GM19239 (cell line): Measurements from ENCODE around the gene RPL6.
A peak's percentile ranks its signal among the peaks of the same experiment; 100 is the strongest.
"Not testable (repeated sequence)": the region's sequence is repeated elsewhere in the genome, so short reads cannot be mapped to it uniquely, and the experiment has no call there.

ENCODE experiments used
- DNase-seq: peaks from one replicate; pipeline ENCODE4 v3.0.0; 2011; ENCODE audit warnings: low spot score; ENCODE audit not compliant: insufficient read length
- FAIRE-seq: peaks from 2 replicates; lab custom pipeline; 2011; peaks lifted over from hg19 to GRCh38; lab: Jason Lieb, UNC

RPL6 gene

DNA sequence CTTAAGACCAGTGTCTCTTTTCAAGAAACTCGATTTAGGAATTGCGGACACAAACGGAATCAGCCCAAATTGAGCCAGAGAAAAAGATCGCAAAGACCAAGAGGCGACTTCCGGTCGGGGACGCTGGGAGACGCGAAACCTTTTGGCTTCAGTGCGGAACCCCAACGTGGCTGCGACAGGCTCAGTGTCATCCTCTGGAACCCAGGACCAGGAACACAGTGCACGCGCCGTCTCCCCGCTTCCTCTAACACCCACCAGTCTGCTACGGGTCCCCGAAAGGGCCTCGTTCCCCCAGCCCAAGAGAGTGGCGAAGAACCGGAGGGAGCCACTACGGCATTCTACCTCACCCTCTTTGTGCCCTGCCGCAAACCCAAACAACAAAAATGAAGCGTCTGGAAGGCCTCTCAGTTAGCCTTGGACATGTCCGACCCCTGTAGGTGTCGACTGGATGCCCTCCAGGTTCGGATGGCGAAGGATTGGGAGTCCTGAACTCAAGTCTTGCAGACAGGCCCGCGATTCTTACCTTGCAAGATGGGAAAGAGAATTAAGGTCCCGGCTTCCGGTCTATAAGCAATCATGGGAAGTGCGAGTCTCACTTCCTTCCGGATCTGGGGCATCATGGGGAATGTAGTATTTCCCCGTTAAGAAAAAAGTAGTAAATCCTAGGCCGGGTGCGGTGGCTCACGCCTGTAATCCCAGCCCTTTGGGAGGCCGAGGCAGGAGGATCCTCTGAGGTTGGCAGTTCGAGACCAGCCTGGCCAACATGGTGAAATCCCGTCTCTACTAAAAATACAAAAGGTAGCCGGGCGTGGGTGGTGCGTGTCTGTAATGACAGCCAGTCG is at the start of gene RPL6:
Gene RPL6, minus strand, starts transcription at position 542 of the 842 bp plus-strand sequence. CDS start 949 bp downstream, outside the sequence.
- FAIRE-seq = peak; percentile 85
- peak; percentile 58 for DNase-seq

DNA sequence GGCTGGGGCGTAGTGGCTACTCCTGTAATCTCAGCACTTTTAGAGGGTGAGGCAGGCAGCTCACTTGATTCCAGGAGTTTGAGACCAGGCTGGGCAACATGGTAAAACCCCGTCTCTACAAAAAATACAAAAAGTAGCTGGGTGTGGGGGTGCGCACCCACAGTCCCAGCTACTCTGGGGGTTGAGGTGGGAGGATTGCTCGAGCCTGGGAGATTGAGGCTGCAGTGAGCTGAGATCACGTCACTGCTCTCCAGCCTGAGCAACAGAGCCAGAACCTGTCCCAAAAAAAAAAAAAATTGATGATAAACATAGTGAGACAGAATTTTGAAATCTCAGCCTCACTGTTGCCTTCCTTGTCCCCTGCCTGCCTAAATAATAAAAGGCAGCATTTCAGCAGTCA is 49.3 kb upstream of the RPL6 start:
- no peak for DNase-seq
- no peak for FAIRE-seq

DNA sequence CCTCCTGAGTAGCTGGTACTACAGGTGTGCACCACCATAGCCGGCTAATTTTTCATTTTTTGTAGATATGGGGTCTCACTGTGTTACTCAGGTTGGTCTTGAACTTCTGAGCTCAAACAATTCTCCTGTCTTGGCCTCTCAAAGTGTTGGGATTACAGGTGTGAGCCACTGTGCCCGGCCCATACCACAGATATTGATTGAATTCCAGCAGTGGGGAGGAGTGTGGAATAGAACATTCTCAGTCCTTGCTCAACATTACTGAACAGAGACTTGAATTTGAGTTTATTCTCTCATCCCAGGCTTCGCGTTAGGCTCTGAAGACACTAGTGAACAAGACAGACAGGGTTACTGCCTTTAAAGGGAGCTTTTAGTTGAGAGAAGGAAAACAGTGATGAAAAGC is 48.9 kb upstream of the RPL6 start:
- DNase-seq = no peak
- FAIRE-seq = no peak

DNA sequence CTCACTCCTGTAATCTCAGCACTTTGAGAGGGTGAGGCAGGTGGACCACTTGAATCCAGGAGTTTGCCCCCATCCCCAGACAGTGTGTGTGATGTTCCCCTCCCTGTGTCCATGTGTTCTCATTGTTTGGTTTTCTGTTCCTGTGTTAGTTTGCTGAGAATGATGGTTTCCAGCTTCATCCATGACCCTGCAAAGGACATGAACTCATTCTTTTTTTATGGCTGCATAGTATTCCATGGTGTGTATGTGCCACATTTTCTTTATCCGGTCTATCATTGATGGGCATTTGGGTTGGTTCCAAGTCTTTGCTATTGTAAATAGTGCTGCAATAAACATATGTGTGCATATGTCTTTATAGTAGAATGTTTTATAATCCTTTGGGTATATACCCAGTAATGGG is 47.7 kb upstream of the RPL6 start:
- FAIRE-seq, DNase-seq: not testable (repeated sequence)

DNA sequence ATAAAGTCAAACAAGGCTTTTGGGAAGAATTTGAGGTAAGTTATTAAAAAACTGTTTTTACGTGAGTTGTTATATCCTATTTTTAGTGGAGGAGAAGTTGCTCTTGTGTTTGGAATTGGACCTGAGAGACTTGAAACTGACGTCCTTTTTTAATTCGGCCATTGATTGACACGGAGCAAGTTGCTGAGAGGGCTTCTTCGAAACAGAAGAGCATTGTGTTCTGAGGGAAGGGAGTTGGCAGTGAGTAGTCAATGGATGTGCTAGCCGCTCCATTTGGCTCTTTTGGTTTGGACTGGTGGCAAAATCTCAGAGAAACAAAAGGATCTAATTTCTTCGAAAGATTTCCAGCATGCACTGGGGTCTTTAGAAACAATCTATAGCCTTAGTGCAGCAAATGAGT is 46.6 kb upstream of the RPL6 start:
- FAIRE-seq (no peak), DNase-seq (no peak)

DNA sequence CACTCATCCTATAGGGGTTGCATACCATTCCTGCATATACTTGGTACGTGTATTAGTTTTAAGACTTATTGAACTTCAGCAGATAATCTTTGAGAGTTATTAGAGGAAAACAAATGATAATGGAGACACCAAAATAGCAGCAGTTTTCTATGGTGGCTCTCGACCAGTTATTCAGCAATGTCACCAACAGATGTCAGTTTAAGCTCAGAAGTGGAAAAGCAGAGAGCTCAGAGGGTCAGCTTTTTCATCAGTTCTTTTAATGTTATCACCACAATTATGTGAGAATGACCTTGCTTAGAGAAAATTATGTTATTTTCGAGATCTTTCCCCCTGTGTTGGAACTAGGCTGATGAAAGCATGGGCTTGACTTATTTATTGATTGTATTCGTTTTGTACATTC is 41.3 kb upstream of the RPL6 start:
- no peak for FAIRE-seq
- no peak for DNase-seq

DNA sequence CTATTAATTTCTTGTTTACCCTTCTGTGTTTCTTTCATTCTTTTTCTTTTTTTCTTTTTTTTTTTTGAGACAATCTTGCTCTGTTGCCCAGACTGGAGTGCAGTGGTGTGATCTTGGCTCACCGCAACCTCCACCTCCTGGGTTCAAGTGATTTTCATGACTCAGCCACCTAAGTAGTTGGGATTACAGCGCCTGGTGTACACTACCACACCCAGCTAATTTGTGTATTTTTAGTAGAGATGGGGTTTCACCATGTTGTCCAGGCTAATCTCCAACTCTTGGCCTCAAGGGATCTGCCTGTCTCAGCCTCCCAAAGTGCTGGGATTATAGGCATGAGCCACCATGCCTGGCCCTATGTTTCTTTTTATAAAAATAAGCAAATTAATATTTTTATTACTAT is 38.8 kb upstream of the RPL6 start:
- not testable (repeated sequence) for DNase-seq, FAIRE-seq

DNA sequence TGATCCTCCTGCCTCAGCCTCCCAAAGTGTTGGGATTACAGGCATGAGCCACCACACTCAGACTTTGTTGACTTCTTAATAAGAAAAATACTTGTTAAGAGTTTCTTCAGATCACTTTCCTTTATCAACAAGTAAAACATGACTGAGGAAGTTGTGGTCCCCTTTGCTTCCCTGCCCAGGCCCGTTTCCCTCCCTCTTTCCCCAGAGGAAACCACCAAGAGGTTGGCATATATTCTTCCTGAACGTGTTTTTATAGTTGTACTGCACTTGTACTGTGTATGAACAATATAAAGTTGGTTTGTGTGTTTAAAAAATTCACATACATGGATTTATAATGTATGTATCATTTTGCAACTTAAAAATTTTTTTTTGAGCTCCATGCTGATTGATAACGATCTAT is 37.7 kb upstream of the RPL6 start:
- FAIRE-seq (no peak), DNase-seq (no peak)

DNA sequence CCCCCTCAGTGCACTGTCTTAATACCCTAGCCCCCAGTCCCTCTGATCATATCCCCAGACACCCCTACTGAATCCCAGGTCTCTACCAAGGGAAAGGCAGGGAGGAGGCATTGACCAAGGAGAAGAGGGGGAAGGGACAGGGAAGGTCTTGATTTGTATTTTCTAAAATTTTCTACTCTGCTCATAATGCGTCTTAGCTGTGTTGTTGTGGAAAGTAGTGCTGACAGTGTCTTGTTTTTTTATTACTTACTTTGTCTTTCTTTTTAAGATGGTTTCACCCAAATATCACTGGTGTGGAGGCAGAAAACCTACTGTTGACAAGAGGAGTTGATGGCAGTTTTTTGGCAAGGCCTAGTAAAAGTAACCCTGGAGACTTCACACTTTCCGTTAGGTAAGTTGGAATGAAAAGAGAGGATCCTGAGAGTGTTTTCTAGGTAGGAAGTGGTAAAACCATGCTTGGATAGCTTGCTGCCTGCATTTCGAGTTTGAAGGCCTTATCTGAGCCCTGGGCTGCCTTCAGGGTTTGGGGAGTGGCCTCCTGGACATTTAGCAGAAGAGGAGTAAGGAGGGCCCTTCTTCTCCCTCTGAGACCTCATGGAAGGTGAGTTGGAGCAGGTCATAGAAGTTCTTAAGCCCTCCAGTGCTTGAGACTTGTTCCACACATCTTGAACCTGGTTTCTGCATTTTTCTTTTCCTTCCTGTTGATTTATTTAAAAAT is 36.8 kb upstream of the RPL6 start:
- no peak for DNase-seq
- FAIRE-seq = no peak

DNA sequence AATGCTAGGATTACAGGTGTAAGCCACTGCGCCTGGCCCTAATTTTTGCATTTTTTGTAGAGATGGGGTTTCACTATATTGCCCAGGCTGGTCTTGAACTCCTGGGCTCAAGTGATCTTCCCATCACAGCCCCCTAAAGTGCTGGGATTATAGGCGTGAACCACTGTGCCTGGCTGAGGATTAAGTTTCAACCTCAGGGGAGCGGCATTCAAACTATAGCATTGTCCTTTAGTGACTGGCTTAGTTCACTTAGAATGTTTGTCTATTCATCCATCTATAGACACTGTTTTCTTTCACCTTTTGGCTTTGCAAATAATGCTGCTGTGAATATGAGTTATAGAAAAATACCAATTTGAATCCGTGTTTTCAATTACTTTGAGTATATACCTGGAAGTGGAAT is 34.5 kb upstream of the RPL6 start:
- DNase-seq (no peak), FAIRE-seq (no peak)

DNA sequence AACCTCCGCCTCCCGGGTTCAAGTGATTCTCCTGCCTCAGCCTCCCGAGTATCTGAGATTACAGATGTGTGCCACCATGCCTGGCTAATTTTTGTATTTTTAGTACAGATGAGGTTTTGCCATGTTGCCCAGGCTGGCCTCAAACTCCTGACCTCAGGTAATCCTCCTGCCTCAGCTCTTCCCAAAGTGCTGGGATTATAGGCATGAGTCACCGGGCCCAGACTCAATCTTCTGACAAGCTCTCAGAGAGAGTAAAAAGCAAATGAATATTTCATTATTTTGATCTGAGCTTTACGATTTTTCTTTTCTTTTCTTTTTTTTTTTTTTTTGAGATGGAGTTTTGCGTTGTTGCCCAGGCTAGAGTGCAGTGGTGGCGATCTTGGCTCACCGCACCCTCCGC is 31.2 kb upstream of the RPL6 start:
- not testable (repeated sequence) for DNase-seq, FAIRE-seq

DNA sequence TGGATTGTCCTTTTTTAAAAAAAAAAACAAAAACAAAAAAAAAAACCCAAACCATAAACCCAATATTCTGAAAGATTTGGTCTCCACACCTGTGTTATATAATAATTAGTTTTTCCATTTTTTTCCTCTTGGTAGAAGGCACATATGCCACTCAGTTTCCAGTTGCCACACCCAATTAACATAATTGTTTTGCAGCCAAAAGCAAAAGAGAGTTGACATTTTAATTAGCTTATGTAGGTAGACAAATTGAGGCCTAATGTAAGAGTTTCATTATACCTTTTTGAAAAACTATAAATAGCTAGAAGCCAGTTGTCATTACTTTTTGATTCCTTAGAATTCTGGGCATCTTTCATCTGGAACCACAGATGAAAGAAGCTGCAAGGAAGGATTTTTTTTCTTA is 30.4 kb upstream of the RPL6 start:
- no peak for DNase-seq
- no peak for FAIRE-seq

DNA sequence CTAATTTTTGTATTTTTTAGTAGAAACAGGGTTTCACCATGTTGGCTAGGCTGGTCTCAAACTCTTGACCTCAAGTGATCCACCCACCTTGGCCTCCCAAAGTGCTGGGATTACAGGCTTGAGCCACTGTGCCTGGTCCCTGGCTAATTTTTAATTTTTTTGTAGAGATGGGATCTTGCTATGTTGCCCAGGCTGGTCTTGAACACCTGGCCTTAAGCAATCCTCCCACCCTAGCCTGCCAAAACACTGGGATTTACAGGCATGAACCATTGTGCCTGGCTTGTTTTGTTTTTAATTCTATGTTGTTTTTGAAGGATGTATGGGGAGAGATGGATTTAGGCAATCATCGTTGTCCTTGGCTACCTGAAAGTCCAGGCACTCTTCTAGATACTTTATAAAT is 29.2 kb upstream of the RPL6 start:
- not testable (repeated sequence) for DNase-seq, FAIRE-seq

DNA sequence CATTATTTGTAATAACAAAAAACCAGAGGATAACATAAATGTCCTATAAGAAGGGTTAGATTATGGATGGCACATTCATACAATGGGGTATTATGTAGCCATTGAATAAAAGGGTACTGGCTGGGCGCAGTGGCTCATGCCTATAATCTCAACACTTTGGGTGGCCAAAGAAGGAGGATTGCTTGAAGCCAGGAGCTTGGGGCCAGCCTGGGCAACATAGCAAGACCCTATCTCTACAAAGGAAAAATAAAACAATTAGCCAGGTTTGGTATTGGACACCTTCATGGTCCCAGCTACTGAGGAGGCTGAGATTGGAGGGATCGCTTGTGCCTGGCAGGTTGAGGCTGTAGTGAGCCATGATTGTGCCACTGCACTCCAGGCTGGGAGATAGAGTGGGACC is 24.1 kb upstream of the RPL6 start:
- FAIRE-seq = no peak
- DNase-seq = no peak

DNA sequence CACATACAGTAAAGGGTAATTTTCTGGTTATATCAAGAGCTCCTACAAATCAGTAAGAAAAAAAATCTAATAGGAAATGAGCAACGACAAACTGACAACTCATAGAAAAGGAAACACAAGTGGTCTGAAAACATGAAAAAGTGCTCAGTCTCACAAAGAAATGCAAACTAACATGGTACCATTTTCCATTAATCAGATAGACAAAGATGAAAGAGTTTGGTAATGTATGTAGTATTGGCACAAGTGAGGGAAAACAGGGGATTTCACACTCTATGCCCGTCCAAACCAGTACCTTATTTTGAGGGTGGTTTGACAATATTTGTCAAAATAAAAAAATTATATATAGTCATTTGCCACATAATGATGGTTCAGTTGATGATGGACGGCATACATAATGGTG is 22.6 kb upstream of the RPL6 start:
- FAIRE-seq (no peak), DNase-seq (no peak)

DNA sequence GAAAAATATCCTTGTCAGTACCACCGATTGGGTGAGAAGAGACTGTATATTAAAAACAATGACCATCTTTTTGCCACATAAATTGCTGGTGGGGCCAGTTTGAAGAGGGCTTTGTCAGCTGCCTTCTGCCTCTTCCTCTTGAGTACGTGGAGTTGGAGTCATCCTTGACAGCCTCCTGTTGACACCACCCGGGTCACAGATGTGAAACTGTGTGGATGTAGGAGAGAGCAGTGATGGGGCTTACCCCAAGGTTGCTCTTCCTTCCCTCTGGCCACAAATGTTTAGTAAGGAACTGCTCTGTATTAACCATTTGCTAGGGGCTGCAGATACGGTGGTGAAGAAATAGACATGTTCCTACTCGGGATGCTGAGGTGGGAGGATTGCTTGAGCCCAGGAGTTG is 21.5 kb upstream of the RPL6 start:
- DNase-seq = no peak
- no peak for FAIRE-seq

DNA sequence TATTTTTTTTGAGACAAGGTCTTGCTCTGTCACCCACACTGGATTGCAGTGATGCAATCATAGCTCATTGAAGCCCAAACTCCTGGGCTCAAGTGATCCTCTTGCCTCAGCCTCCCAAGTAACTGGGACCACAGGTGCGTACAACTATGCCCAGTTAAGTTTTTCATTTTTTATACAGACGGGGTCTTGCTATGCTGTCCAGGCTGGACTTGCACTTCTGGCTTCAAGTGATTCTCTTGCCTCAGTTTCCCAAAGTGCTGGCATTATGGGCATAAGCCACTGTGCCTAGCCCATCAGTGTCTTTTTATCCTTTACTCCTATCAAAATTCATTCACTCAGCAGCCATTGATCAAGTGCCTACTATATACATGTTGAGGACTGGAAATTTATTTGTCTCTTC is 18.4 kb upstream of the RPL6 start:
- no peak for DNase-seq
- FAIRE-seq = no peak

DNA sequence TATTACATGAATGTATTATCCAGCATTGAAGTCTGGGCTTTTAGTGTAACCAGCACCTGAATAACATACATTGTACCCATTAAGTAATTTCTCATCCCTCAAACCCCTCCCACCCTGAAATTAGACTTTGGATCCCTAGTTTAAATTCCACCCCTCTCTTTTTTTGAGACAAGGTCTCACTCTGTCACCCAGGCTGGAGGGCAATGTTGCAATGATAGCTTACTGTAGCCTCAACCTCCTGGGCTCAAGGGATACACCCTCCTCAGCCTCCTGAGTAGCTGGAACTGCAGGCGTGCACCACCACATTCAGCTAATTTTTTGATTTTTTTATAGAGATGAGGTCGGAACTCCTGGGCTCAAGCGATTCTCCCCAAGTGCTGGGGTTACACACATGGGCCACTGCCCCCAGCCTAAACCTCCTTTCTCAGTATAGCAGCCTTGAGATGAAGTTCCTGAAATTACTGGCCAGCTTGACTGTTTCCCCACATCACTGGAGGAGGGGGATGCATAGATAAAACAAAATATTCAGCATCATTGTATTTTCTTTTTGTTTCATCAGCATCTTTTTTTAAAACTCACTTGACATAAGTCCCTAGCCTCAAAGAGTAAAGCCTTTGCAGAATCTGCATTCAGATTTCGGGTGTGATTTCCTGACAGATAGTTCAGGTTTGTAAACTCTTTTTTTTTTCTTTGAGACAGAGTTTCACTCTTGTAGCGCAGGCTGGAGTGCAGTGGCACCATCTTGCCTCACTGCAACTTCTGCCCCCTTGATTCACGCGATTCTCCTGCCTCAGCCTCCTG is 16.4 kb upstream of the RPL6 start:
- DNase-seq = no peak
- no peak for FAIRE-seq

DNA sequence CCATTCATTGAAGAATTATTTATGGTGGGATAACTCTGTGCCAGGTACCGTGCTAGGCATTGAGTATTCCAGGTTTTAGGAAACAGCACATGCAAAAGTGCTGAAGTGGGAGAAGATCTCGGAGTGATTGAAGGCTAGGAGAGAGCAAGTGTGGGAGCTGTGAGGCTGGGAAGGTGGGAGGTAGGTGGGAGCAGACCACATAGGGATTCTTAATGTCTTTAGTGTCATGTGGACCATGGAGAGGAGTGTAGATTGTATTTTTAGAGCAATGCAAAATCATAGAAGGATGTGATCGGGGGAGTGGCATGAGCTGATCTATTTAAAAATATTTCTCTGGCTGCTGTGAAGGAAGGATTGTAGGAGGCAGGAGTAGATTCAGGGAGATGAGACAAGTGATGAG is 14.7 kb upstream of the RPL6 start:
- DNase-seq = no peak
- FAIRE-seq = no peak

DNA sequence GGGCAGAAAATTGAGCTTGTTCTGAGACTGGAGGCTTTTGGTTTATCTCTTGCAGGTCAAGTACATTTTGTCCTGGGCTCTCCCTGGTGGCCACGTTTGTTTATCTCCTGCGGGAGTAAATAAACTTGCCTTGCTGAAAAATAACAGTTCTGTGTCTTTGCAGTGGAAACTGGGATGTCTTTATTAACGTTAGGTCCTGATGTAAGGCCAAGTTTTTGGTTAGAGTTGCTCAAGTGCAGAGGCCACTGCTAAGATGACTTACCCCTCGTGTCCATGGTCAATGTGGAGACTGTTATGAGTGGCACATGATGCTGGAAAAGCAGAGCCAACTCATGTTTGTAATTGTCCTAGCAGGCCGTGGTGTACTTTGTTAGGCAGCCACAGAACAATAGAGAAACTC is 13.1 kb upstream of the RPL6 start:
- FAIRE-seq = no peak

DNA sequence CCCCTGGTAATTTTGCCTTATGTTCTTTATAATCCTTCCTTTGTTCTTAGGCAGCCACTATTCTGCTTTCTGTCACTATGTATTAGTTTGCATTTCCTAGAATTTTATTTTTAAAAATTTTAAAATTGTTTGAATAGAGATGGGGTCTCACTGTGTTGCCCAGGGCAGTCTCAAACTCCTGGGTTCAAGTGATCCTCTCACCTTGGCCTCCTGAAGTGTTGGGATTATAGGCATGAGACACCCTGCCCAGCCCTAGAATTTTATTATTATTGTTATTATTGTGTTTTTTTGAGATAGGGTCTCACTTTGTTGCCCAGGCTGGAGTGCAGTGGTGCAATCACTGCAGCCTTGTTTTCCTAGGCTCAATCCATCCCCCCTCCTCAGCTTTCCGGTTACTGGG is 12.0 kb upstream of the RPL6 start:
- FAIRE-seq (no peak), DNase-seq (no peak)

More for the DNA sequence above, 13.1 kb upstream of the RPL6 start:
- DNase-seq = no peak
